Activated CD4-positive, alpha-beta T cell treated with anti-CD3 and anti-CD28 coated beads for 4 hours (primary cell): ENCODE results near the gene VSTM4.

Experiments
- DNase-seq, 2 donors: peaks; one replicate each; pipeline ENCODE4 v3.0.0-alpha.2; 2020

The VSTM4 gene

GRCh38 chr10:49068209-49068608 is 47.1 kb downstream of the VSTM4 start:
- no peak for DNase-seq

- no peak for DNase-seq
Measured at GRCh38 chr10:49066944-49067730, 48.2 kb downstream of the VSTM4 start.

DNA sequence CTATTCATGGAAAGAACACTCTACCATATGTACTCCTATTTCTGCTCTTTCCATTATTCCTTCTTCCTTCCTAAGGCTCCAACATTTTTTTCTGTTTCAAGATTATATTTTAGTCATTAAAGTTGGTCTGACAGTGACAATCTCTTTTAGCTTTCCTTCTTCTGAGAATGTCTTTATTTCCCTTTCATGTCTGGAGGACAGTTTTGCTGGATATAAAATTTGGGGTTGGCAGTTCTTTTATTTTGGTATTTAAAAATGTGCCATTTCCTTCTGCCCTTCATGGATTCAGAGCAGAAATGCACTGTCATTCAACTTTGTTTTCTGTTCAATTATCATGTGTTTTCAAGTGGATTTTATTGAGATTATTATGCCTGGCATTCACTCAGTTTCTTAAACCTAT is 53.1 kb downstream of the VSTM4 start:
- no peak for DNase-seq

- no peak for DNase-seq
Measured at GRCh38 chr10:49061667-49062066, 53.7 kb downstream of the VSTM4 start.

DNA sequence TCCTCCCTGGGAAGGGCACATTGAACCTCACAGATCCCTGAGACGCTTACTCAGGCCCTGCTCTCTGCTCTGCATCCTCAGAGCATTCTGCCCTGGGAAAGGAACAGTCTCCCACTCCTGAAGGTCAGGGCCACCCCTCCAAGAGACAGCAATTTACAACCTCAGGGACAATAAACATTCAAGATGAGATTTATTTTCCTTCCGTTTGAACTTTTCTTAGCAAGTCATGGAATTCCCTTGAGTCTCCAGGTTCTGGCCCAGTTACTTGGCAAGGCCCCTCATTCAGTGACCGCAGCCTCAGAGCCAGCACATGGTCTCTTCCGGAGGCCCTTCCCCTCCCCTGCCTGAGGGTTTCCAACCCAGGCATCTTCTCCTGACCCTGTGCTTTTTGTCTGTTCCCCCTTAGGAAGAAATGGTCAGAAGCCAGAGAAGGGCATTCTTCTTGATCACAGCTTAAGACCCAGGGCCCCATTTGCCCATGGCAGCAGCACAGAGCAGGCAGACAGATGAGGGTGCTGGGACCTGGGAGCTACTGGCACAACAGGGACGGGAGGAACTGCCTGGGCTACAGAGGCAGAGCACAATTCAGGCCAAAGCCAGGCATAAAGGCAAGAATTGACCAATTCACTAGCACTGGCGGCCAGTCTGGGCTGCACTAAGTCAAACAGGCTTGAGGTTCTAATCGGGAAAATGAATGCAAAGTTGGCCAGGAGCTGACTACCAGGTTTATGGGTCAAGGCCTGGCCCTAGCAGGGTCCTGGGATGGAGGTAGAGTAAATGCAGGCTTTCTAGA is 56.7 kb downstream of the VSTM4 start:
- DNase-seq = no peak

GRCh38 chr10:49057231-49057880 is 58.0 kb downstream of the VSTM4 start:
- DNase-seq = no peak

DNA sequence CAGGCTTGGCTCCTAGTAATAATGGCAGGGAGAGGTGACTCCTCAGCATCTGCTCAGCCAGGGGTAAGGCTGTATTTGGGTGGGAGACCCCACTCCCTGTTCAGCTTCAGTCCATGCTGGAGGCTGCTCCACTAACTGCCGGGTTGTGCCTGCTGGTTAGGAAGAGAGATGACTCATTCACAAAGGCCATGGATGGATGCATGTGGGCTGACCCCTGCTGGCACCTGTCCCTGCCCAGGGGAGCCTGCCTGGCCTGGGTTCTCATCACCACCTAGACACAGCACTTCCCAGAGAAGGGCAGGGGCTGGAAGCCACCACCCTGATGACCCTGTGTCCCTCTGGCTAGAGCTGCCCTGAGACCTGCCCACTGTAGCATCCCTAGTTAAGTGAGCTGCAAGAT is 59.0 kb downstream of the VSTM4 start:
- no peak for DNase-seq

DNA sequence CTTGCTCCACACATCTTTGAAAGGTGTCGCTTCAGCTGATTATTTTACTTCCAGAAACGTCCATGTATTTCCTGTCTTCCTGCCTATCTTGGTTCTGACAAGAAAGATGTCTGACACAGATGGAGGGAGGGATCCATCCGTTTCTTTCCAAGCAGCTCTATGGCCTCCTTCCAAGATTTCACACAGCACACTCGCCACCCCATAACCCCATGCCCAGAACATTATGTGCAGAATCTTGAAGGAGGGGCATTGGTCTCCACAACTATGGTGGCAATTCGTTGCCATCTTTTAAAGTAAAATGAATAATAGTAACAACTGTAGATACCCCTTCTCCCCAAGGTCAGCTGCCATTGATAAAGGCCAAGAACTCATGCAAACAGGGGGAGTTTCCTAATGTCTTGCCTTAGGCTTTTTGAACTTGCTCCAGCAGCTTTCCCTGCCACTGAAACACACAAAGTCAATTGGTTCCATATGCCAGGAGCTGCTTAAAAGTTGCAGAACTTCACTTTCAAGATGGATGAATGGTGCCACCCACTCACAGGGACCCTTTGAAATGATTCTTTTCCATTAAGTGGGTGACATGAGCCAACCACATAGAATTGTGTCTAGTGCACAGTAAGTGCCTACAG is 60.0 kb downstream of the VSTM4 start:
- no peak for DNase-seq

DNA sequence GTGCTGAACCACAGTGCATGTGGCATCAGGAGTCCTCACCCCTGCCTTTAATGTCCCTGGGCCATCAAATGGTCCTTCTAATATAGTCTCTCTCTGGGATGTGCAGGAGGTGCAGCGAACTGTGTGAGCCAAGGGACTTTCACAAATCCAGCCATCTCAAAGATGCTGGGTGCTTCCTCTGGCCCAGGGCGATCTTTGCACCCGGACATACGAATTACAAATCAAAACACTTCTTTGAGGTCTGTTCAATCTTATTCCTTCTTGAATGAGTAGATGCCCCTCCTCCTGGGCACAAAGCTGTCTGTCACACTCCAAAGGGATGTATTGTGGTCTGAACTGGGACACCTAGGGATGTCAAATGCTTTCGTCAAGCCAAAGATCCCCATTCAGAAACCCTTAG is 60.6 kb downstream of the VSTM4 start:
- no peak for DNase-seq

- DNase-seq = no peak
Measured at GRCh38 chr10:49053998-49054692, 61.2 kb downstream of the VSTM4 start.

DNA sequence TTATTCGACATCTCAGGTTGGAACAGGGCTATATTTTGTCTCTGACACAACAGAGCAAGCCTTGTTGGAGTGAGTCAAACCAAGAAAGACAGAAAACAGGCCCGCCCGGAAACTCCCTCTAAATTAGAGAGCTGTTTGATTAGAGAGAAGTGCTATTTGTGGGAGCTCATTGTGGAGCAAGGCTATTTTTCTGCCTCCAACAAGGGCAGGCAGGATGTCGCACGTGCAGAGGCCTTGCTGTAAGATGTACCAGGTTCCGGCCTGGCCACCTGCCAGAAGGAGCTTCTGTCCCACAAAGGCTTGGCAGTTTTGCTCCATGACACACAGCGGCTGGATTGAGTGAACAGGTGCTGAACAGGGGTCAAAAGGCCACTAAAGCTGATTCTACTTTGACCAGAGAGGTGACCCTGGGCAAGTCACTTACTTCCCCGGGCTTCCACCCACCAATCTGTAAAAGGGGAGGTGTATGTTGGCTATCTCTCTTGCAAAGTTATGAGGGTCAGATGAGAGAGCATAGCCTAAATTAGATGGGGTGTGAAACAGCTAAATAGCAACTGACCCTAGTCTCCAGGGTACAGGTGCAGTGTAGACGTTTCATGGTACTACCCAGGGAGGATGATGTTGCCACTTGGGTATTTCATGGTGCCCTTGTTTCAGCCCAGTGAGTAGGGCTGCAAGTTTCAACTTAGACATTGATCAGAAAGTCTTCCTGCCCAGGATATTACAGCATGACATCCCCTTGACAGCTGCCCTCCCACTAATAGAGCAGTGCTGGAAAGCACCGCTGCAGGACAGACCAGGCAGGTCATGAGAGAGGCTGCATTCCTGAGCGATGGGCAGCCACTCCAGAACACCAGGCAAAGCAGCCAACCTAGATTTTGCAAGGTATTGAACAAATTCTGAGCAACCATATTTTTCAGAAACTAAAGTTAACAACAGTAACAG is 62.0 kb downstream of the VSTM4 start:
- no peak for DNase-seq

- no peak for DNase-seq
Measured at GRCh38 chr10:49052069-49052468, 63.3 kb downstream of the VSTM4 start.

- DNase-seq = no peak
Measured at GRCh38 chr10:49050906-49051305, 64.4 kb downstream of the VSTM4 start.

- DNase-seq = no peak
Measured at GRCh38 chr10:49050366-49050765, 65.0 kb downstream of the VSTM4 start.

DNA sequence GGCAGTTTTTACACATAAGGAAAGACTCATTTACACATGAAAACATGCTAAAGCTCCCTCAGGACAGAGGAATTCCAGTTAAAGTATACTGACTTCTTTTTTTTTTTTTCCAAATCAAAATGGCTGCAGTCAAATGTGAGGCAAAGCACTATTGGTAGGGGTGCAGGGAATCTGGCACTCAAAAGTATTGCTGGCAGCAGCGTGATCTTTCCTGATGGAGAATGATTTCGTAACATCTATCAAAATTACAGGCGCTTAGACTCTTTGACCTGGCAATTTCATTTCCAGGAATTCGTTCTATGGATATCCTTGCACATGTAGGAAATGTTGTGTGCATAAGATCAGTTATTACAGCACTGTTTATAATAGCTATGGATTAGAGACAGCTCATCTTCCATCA is 65.7 kb downstream of the VSTM4 start:
- DNase-seq = no peak

DNA sequence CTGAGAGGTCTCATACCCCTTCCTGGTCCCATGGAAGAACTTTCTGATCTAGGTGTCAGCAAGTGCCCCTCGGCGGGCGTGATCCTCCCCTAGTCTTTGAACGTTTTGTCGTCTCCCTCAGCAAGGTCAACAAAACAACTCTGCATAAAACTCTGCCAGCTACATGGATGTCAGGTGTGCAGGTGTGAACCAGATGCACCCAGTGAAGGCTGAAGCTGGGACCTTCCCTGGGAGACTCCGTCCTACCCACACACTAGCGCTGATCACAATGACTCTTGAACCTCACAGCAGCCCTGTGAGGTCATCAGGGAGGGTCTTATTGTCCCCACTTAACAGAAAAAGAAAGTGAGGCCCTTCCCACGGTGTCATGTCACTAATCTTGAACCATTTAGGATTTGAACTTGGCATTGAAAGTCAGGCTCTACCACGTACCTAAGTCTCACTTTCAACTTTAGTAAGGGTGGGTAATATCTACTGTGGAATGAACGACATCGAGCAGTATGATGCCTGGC is 68.1 kb downstream of the VSTM4 start:
- no peak for DNase-seq

- DNase-seq = no peak
Measured at GRCh38 chr10:49044293-49045193, 70.8 kb downstream of the VSTM4 start.

DNA sequence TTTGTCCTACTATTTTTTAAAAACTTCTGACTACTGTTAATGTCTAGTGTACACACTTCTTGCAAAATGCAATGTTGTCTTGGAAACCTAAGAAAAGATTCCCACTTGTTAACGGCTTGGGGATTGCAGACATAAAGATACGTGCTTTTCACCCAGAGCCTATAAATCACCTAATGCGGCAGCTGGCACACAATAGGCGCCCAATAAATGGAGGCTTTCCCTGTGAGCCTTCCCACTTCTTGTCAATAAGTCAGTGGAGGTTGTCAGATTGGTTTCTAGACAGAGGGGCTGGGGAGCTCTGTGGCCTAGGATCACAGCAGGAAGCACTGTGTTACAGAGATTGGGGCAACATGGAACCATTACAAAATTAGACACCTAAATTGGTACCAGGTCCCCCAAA is 74.7 kb downstream of the VSTM4 start:
- no peak for DNase-seq

- no peak for DNase-seq
Measured at GRCh38 chr10:49039409-49039808, 75.9 kb downstream of the VSTM4 start.

GRCh38 chr10:49038711-49039110 is 76.6 kb downstream of the VSTM4 start:
- DNase-seq = no peak
